Activated T-helper 1 cell treated with Interleukin-2 at 50 U/mL for 16 hours (primary cell): ENCODE results near the gene GLO1.

ENCODE experiments used
- DNase-seq: peaks from one replicate; pipeline ENCODE4 v3.0.0-alpha.2; 2020; ENCODE audit warnings: low read depth

Gene GLO1

GRCh38 chr6:38658418-38659167, 44.4 kb downstream of the GLO1 start:
- DNase-seq: no peak

DNA sequence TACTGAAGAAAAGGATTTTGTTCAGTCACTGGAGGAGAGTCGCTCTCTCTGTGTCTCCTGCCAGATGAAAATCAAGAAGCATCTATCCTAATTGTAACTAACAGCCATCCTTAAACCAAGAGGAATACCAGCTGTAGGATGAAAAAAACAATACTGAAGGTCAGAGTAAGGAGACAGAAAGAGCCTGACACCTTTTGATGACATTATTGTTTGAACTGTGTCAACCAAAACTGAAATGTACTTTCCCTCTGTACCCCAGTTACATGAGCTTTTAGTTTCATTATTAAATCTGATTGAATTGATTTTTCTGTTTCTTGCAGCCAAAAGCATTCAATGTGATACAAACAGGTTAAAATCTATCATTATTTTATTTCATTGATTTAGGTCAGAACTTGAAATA, 46.0 kb downstream of the GLO1 start:
- no peak for DNase-seq

DNA sequence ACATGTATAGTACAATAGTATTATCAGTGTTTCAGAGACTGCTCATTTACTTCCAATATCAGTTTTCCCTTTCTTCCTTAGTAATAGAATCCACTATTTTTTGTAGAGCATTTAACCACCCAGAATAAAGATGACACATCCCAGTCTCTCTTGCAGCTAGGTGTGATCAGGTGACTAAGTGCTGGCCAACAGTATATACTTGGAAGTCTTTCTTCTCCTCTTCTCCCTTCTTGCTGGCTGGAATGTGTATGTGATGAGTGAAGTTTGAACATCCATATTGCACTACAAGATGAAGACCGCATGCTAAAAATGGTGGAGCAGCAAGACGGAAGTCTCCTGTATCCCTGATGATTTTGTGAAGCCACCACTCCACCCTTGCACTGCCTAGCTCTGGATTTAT, 48.7 kb downstream of the GLO1 start:
- no peak for DNase-seq

- DNase-seq: no peak
Measured at GRCh38 chr6:38651121-38651784, 51.7 kb downstream of the GLO1 start.

DNA sequence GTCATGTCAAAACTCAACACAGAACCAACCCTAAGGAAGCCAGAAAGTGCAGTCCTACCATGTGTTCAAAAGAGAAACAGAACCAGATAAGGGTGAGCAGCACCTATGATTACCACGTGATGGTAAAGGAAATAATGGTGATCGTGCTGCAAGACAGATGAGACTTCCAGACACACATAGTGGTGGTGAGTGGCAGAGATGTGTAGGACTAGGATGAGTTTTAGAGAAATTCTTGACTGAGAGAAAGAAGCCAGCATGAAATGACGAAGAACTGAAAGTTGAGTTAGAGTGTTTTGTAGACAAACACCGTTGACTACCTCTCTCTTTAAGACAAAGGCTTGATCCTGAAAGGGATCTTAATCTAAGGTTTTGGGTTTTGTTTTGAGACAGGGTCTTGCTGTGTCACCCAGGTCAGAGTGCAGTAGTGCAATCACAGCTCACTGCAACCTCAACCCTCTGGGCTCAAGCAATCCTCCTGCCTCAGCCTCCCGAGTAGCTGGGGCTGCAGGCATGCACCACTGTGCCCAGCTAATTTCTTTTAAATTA, 52.7 kb downstream of the GLO1 start:
- DNase-seq: no peak

- DNase-seq: no peak
Measured at GRCh38 chr6:38649744-38650143, 53.2 kb downstream of the GLO1 start.

DNA sequence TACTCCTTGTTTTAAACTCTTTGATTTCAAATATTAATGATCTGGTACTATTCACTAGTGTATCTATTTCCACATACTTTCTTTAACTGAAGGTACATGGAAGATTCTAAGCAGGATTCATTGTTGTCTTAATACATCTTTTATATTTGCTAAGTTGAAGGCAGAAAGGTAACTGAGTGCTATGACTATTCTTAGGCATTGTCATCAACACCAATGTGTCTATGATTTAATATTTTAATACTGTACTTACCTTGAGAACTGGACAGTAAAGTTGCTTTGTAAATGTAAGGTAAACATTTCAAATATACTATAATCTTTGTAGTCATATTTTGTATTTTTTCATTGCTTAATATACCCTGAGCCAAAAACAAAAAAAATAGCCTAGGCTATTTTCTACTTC, 54.3 kb downstream of the GLO1 start:
- no peak for DNase-seq

DNA sequence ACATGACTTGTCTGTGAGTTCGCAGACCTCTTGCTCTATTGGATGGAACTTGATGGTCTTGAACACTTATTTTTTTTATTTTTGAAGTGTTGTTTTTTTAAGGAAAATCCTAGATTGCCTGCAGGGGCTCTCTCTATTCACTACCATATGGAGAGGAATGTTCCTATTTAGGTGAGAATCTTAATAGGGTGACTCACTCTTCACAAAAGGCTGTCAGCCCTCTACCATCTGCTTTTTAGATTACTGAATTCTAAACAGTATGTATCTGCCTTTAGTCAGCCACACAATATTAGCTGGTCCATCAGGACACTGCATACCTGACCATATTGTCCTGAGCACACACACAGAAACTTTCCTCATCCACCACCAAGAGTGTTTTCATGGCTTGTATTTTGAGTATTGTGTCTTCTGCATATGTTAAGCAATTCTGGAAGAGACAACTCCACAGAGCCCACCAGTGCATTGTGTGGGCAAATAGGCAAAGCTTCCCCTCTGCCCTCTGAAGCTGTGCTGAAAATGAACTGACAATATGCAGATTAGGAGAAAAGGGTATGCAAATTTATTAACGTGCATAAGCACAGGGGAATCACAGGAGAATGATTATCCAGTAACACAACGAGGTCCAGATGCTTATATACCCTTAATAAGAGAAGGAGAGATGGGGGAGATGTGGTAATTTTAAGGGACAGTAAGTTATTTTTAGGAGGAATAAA, 56.6 kb downstream of the GLO1 start:
- no peak for DNase-seq

GRCh38 chr6:38644951-38645350, 58.0 kb downstream of the GLO1 start:
- no peak for DNase-seq

- DNase-seq: no peak
Measured at GRCh38 chr6:38640216-38640909, 62.6 kb downstream of the GLO1 start.

DNA sequence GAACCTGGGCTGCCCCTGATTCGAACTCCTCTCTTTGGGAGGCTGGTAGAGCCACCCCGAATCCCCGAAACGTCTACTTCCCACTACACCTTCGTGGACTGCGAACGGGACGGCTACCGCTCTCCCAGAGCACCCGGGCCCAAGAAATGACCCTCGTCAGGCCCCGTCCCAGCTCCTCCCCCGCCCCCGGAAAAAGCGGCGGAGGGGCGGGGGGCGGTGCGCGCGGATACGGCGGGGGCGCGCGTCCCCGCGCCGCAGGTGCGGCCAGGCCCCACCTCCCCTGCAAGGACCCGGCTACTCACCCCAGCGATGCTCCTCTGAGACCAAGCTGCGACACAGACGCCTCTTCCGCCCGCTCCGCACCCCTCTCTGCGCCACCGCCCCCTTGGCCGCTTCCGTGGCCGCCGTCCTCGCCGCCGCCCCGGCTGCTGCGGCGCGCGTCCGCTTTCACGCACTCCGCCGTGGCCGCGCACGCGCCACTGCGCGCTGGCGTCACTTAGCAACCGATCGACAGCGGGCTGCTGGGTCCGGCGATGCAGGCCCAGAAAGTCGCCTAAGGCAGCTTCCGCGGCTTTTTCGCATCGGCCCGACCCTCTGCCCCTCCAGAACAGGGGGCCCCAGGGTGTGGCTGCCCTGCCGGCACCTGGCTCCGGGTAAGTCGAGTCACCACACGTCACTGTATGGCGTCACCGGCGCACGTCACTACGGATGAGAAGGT, 63.3 kb downstream of the GLO1 start, which contains the start of gene BTBD9:
BTBD9 (minus strand) TSS at position 432 of the 718 bp plus-strand sequence.
- DNase-seq: peak; percentile 77

DNA sequence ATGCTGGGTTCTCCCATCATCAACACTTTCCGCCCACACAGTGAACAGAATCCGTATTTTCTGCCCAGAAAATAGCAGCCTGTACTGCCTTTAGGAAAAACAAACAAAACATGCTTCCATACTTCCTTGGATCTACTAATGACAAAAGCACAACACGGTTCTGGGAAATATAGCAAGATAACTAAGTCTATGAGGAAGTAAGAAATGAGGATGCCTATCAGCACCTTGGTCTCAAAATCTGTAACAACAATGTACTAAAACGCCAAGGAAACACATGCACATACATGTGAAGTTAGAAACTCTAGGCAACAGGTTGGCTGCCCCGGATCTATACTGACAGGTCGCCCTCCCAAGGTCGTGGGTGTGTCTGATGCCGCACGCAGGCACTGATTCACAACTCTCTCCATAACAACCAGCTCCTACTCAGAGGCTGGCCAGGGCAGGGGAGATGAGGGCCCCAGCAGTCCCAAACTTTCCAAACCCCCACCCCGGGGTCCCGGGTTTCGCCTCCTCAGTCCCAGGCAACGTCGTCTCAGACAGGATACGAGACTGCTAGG, 63.9 kb downstream of the GLO1 start:
- DNase-seq: peak; percentile 44

DNA sequence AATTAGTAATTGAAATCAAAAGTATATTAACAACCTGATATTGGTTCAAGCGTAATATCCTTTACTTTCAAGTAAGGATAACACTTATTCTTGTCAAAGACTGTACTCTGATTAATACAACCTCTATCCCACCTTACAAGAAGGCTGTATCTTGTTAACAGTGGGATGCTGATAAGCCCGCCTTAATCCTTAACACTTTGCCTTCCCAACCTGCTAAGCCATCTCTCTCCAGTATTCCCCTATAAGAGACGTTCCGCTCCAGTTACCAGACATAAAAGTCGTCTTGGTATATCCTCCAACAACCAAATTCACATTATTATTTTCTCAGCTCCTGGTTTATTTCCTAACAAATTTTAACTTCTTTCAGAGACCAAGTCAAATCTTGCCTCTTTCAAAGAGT, 65.2 kb downstream of the GLO1 start:
- no peak for DNase-seq

DNA sequence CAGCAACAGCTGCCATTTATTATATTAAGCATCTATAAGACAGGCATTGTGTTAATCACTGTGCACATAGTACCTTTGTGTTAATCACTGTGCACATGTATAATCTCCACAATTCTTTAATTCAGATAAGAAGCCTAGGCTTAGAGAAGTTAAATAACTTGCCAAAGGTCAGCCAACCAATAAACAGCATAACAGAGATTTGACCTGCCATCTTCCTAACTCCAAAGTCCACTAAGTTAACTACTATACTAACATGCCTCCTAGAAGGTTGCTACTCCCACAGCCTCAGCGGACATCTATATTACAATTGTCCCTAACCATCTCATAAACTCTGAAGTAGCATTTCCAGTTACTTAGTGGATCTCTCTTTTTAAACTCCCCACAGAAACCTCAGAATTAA, 66.9 kb downstream of the GLO1 start:
- DNase-seq: no peak

GRCh38 chr6:38634518-38634917, 68.4 kb downstream of the GLO1 start:
- DNase-seq: no peak

- DNase-seq: no peak
Measured at GRCh38 chr6:38632490-38632889, 70.5 kb downstream of the GLO1 start.

DNA sequence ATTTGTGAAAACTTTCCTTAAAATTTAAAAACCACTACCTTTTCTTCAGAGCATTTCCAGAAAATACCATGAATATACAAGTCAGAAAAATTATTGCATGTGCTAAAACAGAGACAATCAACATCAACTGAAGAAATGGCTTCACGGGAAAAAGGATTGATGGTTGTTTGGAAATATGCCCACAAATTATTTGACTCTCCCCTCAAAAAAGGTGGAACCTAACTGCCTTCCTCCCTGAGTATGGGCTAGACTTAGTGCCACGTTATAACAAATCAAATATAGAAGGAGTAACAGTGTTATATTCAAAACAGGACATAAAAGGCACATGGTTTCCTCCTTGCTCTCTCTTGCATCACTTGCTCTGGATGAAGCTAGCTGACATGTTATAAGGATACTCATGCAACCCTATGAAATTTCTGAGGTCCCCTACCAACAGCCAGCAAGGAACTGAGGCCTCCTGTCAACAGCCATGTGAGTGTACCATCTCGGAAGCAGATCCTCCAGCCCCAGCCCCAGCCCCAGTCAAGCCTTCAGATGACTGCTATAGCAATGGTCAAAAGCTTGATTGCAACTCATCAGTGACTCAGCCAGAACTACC, 71.7 kb downstream of the GLO1 start:
- DNase-seq: no peak
